Fibroblast of mammary gland (primary cell): ENCODE data around the gene LONP2.

Source experiments
- DNase-seq: peaks from one replicate; pipeline ENCODE4 v3.0.0-alpha.2; 2010; ENCODE audit warnings: low read depth
- H3K4me3 ChIP-seq: 2 replicates; pipeline ENCODE4 v1.5.1; 2011; ENCODE audit warnings: low read depth, mild to moderate bottlenecking, low read length, moderate library complexity; ENCODE audit not compliant: control insufficient read depth
- CTCF ChIP-seq: conservative IDR thresholded peaks from 2 replicates; pipeline ENCODE4 v1.5.1; 2011; ENCODE audit warnings: low read depth, low read length, inconsistent platforms; ENCODE audit not compliant: control insufficient read depth, insufficient read depth

Gene LONP2

GRCh38 chr16:48317614-48318315 is 73.7 kb downstream of the LONP2 start:
- DNase-seq, result peak; percentile 75
- no peak overlapping the region for H3K4me3 ChIP-seq
- TF ChIP-seq CTCF, result no peak

- no peak for TF ChIP-seq CTCF
- H3K4me3 ChIP-seq, result no peak overlapping the region
- peak; percentile 44 for DNase-seq
These were observed 74.5 kb downstream of the LONP2 start for GRCh38 chr16:48318630-48319029.

- no peak overlapping the region for H3K4me3 ChIP-seq
- peak; percentile 72 for DNase-seq
- no peak for TF ChIP-seq CTCF
These were observed 77.4 kb downstream of the LONP2 start for GRCh38 chr16:48321317-48322036.

GRCh38 chr16:48323783-48324775 is 80.0 kb downstream of the LONP2 start:
- peak; percentile 28 for DNase-seq
- H3K4me3 ChIP-seq, result no peak overlapping the region
- no peak for TF ChIP-seq CTCF

- TF ChIP-seq CTCF, result no peak
- DNase-seq, result no peak
- no peak overlapping the region for H3K4me3 ChIP-seq
These were observed 82.8 kb downstream of the LONP2 start for GRCh38 chr16:48326915-48327314.

- TF ChIP-seq CTCF, result no peak
- no peak for DNase-seq
These were observed 85.0 kb downstream of the LONP2 start for GRCh38 chr16:48329138-48329537.

More at GRCh38 chr16:48329138-48329537, 85.0 kb downstream of the LONP2 start:
- H3K4me3 ChIP-seq, result no peak overlapping the region
